Measurements from ENCODE around the gene LAMA3.
A peak's percentile ranks its signal among the peaks of the same experiment; 100 is the strongest.

LAMA3 gene

DNA sequence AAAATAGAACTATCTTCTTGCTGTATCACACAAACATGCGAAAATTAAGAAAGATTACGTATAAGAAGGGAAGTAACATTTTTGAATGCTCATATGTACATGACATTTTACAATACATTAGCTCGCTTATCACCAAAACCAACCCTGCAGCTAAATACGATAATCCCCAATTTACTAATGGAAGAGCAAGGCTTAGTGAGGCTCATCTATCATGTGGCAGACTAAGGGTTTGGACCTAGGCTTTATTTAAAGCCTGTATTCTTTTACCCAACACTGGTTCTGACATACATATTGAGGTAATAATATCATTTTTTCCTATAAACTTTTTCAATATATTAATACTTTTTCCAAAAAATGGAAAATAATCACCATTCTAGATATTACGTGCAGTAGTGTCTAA is 208.5 kb downstream of the LAMA3 start:
- in situ Hi-C loops (cut with HindIII; ENCODE audit: low pct_unique_long_range_greater_than_20kb, low sequenced_read_pairs), result no loop called here
- DNase-seq (ENCODE audit: low read depth in 1 of 2, low spot score in 1 of 2), result no peak
- TF ChIP-seq JUND (IDR thresholded peaks at IDR 0.05; ENCODE audit: low read depth), result no peak

DNA sequence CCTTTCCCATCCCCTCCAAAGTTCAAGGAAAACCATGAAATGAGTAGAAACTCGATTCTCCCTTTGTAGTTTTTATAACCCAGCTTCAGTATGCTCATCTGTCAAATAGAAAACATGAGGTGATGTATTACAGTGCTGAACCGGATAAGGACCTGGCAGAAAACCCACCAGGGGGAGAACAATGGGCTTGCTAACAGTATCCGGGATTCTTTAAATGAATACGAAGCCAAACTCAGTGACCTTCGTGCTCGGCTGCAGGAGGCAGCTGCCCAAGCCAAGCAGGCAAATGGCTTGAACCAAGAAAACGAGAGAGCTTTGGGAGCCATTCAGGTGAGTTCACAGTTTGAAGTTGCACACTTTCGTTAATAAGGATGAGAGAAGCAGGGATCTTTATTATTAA is 211.7 kb downstream of the LAMA3 start:
- no peak for TF ChIP-seq JUND (IDR thresholded peaks at IDR 0.05; ENCODE audit: low read depth)
- in situ Hi-C loops (cut with HindIII; ENCODE audit: low pct_unique_long_range_greater_than_20kb, low sequenced_read_pairs), result no loop called here
- DNase-seq (ENCODE audit: low read depth in 1 of 2, low spot score in 1 of 2), result no peak

DNA sequence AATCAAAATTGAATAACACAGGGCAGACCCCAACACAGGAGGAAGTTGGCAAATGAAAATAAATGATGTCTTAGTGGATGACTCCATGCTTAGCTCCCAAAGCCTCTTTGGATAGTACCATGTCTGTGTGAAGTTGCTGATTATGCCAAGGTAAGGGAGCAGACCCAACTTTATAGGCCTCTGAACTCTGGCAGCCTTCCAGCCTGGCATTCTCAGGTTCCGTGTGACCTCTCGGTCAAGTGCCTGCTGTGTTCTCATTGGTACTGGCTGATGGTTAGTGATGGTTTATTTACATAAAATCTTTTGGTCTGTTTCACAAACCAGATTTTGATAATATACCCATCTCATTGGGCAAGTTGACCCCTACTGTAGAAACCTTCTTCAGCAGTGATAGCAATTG is 213.1 kb downstream of the LAMA3 start:
- no peak for TF ChIP-seq JUND (IDR thresholded peaks at IDR 0.05; ENCODE audit: low read depth)
- no peak for DNase-seq (ENCODE audit: low read depth in 1 of 2, low spot score in 1 of 2)
- in situ Hi-C loops (cut with HindIII; ENCODE audit: low pct_unique_long_range_greater_than_20kb, low sequenced_read_pairs), result no loop called here

DNA sequence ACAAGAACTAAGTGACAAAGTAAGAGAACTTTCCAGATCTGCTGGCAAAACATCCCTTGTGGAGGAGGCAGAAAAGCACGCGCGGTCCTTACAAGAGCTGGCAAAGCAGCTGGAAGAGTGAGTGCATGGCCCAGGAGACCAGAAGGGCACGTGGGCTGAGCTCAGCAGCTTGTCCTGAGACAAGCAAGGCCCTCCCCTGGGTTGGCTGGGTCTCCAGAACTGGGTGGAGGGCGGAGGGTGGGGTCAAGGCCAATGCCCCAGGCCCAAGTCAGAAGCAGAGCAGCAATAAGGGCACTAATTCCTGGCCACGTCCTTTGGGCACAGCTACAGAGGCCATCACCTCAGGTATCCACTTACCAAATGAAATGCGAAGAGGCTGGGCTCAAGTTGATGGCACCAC is 214.7 kb downstream of the LAMA3 start:
- TF ChIP-seq JUND (IDR thresholded peaks at IDR 0.05; ENCODE audit: low read depth), result no peak
- no peak for DNase-seq (ENCODE audit: low read depth in 1 of 2, low spot score in 1 of 2)
- in situ Hi-C loops (cut with HindIII; ENCODE audit: low pct_unique_long_range_greater_than_20kb, low sequenced_read_pairs), result no loop called here

DNA sequence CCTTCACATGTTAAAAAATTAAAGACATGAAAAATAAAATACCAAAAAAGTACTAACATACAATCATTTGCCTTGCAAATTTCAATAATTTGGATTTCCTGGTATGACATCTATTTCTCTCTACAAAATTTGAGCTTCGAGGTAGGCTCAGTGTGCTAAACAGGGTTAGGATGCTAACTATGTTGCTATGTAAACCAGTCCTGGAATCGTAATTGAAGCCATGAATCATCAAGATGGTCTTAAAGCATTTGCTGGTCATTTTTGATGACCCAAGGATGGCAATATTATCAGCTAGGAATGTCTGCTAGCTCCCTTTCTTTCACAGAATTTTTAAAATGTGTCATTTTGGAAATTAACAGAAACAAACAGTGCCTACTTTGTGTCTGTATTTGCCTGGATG is 217.4 kb downstream of the LAMA3 start:
- no peak for TF ChIP-seq JUND (IDR thresholded peaks at IDR 0.05; ENCODE audit: low read depth)
- no peak for DNase-seq (ENCODE audit: low read depth in 1 of 2, low spot score in 1 of 2)
- in situ Hi-C loops (cut with HindIII; ENCODE audit: low pct_unique_long_range_greater_than_20kb, low sequenced_read_pairs), result no loop called here

DNA sequence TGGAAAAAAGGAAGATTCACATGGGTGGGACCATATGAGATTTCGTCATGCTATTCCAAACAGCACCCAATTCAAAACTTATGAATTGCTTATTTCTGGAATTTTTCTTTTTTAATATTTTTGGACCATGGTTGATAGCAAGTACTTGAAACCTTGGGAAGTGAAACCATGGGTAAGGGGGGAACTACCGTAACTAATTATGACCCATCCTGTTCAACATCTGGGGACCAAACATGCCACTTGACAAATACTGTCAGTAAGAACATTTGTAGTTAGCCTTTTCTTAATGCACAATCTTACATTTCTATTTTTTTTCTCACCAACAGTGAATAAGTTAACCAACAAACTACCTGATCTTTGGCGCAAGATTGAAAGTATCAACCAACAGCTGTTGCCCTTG is 219.6 kb downstream of the LAMA3 start:
- no peak for DNase-seq (ENCODE audit: low read depth in 1 of 2, low spot score in 1 of 2)
- no peak for TF ChIP-seq JUND (IDR thresholded peaks at IDR 0.05; ENCODE audit: low read depth)
- in situ Hi-C loops (cut with HindIII; ENCODE audit: low pct_unique_long_range_greater_than_20kb, low sequenced_read_pairs), result no loop called here

DNA sequence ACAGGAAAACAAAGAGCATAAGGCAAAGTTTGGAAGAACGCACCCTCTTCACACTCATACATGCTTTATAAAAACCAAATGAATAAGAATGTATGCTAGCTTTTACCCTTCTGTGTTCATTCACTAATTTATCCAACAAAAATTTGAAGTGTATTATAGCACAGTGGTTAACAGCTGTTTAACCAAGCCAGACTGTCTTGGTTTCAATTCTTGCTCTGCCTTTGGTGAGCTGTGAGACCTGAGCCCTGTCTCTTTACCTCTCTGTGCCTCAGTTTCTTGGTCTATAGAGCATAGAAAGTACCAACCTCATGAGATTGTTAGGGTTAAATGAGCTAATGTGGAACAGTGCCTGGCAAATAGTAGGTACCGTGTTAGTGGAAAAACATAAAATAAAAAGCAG is 220.8 kb downstream of the LAMA3 start:
- no peak for TF ChIP-seq JUND (IDR thresholded peaks at IDR 0.05; ENCODE audit: low read depth)
- no peak for DNase-seq (ENCODE audit: low read depth in 1 of 2, low spot score in 1 of 2)
- in situ Hi-C loops (cut with HindIII; ENCODE audit: low pct_unique_long_range_greater_than_20kb, low sequenced_read_pairs), result no loop called here

DNA sequence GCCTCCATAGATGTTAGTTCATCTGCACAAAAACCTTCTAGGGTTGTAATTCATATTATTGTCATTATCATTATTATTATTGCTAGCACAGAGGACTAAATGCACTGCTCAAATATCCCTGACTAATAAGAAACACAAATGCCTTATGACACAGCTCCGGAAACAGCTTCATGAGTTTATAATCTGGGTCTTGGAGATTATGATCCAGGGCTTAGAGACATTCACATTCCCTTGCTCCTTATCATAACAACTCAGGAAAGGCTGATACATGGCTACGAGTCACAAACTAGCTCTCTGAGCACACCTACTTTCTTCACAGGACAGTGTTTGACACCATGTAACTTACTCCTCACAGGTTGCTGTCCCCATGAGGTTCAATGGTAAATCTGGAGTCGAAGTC is 223.1 kb downstream of the LAMA3 start:
- no peak for TF ChIP-seq JUND (IDR thresholded peaks at IDR 0.05; ENCODE audit: low read depth)
- no peak for DNase-seq (ENCODE audit: low read depth in 1 of 2, low spot score in 1 of 2)
- in situ Hi-C loops (cut with HindIII; ENCODE audit: low pct_unique_long_range_greater_than_20kb, low sequenced_read_pairs), result no loop called here

DNA sequence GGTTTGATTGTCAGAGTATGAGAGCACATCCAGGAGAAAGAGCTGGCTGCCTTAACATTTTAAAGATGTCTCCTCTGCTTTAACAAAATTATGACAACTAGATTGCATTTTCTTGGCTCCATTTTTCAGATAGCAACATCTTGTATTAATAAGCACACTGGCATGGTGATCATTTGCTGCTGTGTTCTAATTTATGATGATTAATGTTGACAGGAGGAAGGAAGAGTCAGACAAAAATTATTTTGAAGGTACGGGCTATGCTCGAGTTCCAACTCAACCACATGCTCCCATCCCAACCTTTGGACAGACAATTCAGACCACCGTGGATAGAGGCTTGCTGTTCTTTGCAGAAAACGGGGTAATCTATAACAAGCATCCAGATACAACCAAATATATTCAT is 227.1 kb downstream of the LAMA3 start:
- in situ Hi-C loops (cut with HindIII; ENCODE audit: low pct_unique_long_range_greater_than_20kb, low sequenced_read_pairs), result no loop called here
- no peak for TF ChIP-seq JUND (IDR thresholded peaks at IDR 0.05; ENCODE audit: low read depth)
- no peak for DNase-seq (ENCODE audit: low read depth in 1 of 2, low spot score in 1 of 2)

DNA sequence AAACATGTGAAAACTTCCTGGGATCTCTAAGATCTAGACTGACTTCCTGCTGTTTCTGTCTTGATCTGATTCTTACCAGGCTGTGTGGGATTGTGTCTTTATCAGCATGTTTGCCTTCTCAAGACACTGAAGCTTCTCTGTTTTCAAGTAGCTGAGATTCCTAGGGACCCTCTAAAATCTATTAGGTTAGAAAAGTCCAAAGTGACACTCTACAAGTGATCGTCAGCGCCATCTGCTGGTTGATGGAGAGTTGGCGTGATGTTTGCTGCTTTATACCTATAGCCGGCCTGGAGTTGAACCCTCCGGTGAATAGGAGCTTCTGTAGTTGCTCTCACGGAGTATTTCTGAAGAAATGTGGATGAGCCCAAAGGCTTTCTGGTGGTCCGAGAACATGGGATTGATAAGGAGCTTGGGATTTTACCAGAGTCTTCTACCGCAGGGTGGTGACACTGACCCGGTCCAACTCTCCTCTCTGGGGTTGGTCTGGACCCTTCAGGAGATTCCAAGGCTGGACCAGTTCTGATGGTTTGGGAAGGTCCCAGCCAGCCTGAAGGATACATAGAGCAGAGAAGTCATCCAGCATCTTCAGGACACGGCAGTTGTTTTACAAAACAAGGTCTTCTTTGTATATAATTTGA is 229.3 kb downstream of the LAMA3 start:
- in situ Hi-C loops (cut with HindIII; ENCODE audit: low pct_unique_long_range_greater_than_20kb, low sequenced_read_pairs), result no loop called here
- DNase-seq (ENCODE audit: low read depth in 1 of 2, low spot score in 1 of 2), result peak; percentile 21 to 64
- no peak for TF ChIP-seq JUND (IDR thresholded peaks at IDR 0.05; ENCODE audit: low read depth)

DNA sequence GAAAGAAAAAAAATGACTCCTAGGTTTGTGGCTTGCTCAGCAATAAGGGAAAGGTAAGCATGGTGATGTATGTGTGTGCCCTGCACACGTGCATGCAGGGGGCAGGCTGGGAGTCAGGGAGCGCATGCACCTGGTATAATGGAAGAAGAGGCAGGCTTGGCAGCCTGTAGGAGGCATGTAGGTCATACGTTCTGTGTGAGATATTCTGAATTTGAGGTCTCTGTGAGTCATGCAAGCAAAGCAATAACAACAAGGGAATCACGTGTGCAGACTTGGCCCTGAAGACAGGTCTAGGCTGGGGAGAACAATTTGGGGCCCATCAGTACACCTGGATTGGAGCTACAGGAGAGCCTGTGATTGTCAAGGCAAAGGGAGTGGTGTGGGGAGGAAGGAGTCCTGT is 230.8 kb downstream of the LAMA3 start:
- in situ Hi-C loops (cut with HindIII; ENCODE audit: low pct_unique_long_range_greater_than_20kb, low sequenced_read_pairs), result no loop called here
- DNase-seq (ENCODE audit: low read depth in 1 of 2, low spot score in 1 of 2), result no peak
- TF ChIP-seq JUND (IDR thresholded peaks at IDR 0.05; ENCODE audit: low read depth), result no peak

DNA sequence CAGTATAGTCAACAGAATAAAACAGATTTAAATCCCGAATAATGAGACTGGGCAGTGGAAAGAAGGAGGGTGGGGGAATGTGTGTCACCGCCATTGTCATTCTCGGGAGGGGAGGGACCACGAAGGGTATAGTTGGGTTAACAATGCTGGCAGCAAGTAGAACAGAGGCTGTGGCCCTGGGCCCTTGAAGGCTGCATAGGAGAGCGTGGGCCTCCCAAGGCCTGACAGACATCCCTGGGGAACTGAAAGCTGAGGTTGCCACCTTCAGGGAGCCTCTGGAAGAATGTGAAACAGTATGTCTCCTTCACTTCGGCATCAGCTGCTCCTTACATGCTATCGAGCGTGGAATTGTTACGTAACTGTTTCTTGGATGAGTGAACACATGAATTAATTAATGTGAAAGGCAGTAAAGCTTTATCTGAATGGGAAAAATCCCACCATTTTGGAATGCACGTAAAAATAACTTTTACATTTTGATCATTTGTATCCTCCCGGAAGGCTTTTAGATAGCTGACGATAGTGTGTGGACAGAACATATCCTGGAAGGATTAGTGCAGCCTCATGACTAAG is 232.5 kb downstream of the LAMA3 start:
- in situ Hi-C loops (cut with HindIII; ENCODE audit: low pct_unique_long_range_greater_than_20kb, low sequenced_read_pairs), result no loop called here
- no peak for TF ChIP-seq JUND (IDR thresholded peaks at IDR 0.05; ENCODE audit: low read depth)
- no peak for DNase-seq (ENCODE audit: low read depth in 1 of 2, low spot score in 1 of 2)

DNA sequence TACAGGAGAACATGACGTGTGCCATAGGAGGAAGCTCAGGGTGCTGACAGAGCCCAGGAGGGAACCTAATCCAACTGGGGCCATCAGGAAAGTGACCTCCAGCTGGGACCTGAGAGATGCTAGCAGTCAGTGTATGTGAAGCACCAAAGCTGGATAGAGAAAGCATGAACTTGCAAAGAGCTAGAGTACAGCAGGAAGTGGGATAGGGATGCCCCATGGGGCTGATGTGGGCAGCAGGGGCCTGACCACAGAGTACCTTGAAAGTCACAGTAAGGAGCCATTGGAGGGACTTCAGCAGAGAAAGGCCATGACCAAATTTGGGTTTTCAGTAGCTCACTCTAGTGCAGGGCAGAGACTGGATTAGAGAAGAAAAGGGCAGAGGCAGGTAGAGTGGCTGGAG is 233.7 kb downstream of the LAMA3 start:
- no peak for TF ChIP-seq JUND (IDR thresholded peaks at IDR 0.05; ENCODE audit: low read depth)
- in situ Hi-C loops (cut with HindIII; ENCODE audit: low pct_unique_long_range_greater_than_20kb, low sequenced_read_pairs), result no loop called here
- DNase-seq (ENCODE audit: low read depth in 1 of 2, low spot score in 1 of 2), result no peak

DNA sequence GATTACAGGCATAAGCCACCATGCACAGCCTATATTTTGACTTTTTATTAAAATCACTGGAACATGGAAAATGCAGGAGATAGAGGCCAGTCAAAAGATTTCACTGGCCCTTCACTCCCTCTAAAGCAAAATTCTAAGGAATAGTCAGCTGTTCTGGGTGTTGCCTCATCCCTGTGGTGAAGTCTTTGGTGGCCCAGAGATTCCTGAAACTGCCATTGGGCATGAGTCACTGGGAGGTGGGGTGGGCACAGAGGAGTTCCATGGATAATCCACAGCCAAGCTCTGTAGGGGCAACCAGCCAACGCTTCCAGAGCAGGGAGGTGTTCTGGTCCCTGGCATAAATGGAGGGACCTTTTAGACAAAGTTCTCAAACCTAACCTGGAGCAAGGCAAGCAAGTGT is 235.6 kb downstream of the LAMA3 start:
- TF ChIP-seq JUND (IDR thresholded peaks at IDR 0.05; ENCODE audit: low read depth), result no peak
- in situ Hi-C loops (cut with HindIII; ENCODE audit: low pct_unique_long_range_greater_than_20kb, low sequenced_read_pairs), result no loop called here
- DNase-seq (ENCODE audit: low read depth in 1 of 2, low spot score in 1 of 2), result no peak

Data from T47D (cell line).